HCT116 (cell line): ENCODE measurements around the gene POLA1. TPM values are rescaled to one million over a fixed set of nuclear protein-coding genes. Genes with fewer than 3 reads are reported as not detected.

Source experiments
- ATAC-seq: fragments of 200-7000 bp; cut with Tn5 transposase; 2 replicates; pipeline ENCODE4 v1.9.1; 2020; ENCODE audit warnings: mild to moderate bottlenecking, moderate library complexity
- BruUV-seq: library from RNA; stranded (reverse); fragments of 400-500 nt; replicated peaks from 2 replicates; lab custom pipeline; 2021; lab: Mats Ljungman, UMichigan
- CTCF ChIA-PET: fragments of 300-600 bp; sonication (Branson Sonifier 250); formaldehyde crosslinking; loops from one replicate; lab custom pipeline; 2021; ENCODE audit warnings: antibody characterized with exemption; lab: Charles Lee
- POLR2A ChIA-PET: fragments of 300-600, 350-600 bp; sonication (Branson Sonifier 250); formaldehyde crosslinking; loops from one replicate; lab custom pipeline; 2021; ENCODE audit warnings: antibody characterized with exemption; lab: Charles Lee
- RAD21 ChIA-PET, 2 experiments: fragments of 300-600 bp; sonication (Branson Sonifier 250); formaldehyde crosslinking; loops; one replicate each; lab custom pipeline; 2023; ENCODE audit warnings: low total read pairs in 2 of 2; ENCODE audit not compliant: uncharacterized antibody in 2 of 2, unreplicated experiment in 2 of 2, low non-redundant PET in 1 of 2; lab: Charles Lee
- DNase-seq: peaks from one replicate; pipeline ENCODE4 v3.0.0-alpha.2; 2010; ENCODE audit warnings: low read depth, low spot score
- H2AFZ ChIP-seq: fragments of 200-600 bp; shearing (Covaris generic), sonication (generic); 2 replicates; pipeline ENCODE4 v1.6.1; 2017; ENCODE audit warnings: low read depth, mixed run types, mixed read lengths, antibody characterized with exemption, low read length; ENCODE audit not compliant: poor library complexity, severe bottlenecking
- H3K27ac ChIP-seq: 2 replicates; pipeline ENCODE4 v1.5.1; 2012; ENCODE audit warnings: low read depth, low read length
- H3K27me3 ChIP-seq: fragments of 200-600 bp; sonication (generic); 2 replicates; pipeline ENCODE4 v1.6.1; 2016; ENCODE audit warnings: mixed run types, low read length, mixed read lengths; ENCODE audit not compliant: insufficient read depth
- H3K36me3 ChIP-seq, 2 experiments: fragments of 200-500 bp in 1 of 2; fragments of 200-600 bp in 1 of 2; sonication (Bioruptor generic) in 1 of 2; sonication (generic) in 1 of 2; 2 replicates each; pipeline versions ENCODE4 v1.5.1 to v1.6.1; 2014 to 2016; ENCODE audit warnings: low read length in 2 of 2, inconsistent platforms in 1 of 2, mixed read lengths in 1 of 2, mixed run types in 1 of 2; ENCODE audit not compliant: insufficient read depth in 2 of 2, control insufficient read depth in 1 of 2
- H3K4me1 ChIP-seq, 2 experiments: fragments of 200-600 bp in 1 of 2; sonication (generic) in 1 of 2; 2 replicates each; pipeline versions ENCODE4 v1.5.1 to v1.6.1; 2012 to 2017; ENCODE audit warnings: low read length in 2 of 2, inconsistent platforms in 1 of 2, mild to moderate bottlenecking in 1 of 2, mixed read lengths in 1 of 2, mixed run types in 1 of 2, moderate library complexity in 1 of 2; ENCODE audit not compliant: insufficient read depth in 2 of 2, control insufficient read depth in 1 of 2
- H3K4me2 ChIP-seq: fragments of 200-600 bp; sonication (generic); 2 replicates; pipeline ENCODE4 v1.6.1; 2017; ENCODE audit warnings: mixed run types, low read length, mixed read lengths
- H3K4me3 ChIP-seq, 2 experiments: fragments of 200-600 bp in 1 of 2; sonication (generic) in 1 of 2; replicated peaks in 1 of 2; 2 replicates each; pipeline ENCODE4 v1.5.1; 2011 to 2016; ENCODE audit warnings: low read length in 2 of 2, control low read depth in 1 of 2, low read depth in 1 of 2, mild to moderate bottlenecking in 1 of 2, mixed read lengths in 1 of 2, mixed run types in 1 of 2
- H3K79me2 ChIP-seq: fragments of 200-600 bp; sonication (generic); 2 replicates; pipeline ENCODE4 v1.6.1; 2017; ENCODE audit warnings: mild to moderate bottlenecking, mixed run types, low read length, moderate library complexity, mixed read lengths; ENCODE audit not compliant: insufficient read depth
- H3K9ac ChIP-seq: fragments of 200-600 bp; sonication (generic); 2 replicates; pipeline ENCODE4 v1.6.1; 2016; ENCODE audit warnings: low read length, mixed read lengths
- H3K9me2 ChIP-seq: fragments of 200-600 bp; sonication (generic), shearing (Covaris generic); 2 replicates; pipeline ENCODE4 v1.6.1; 2017; ENCODE audit warnings: mixed run types, mild to moderate bottlenecking, moderate library complexity; ENCODE audit not compliant: insufficient read depth
- H3K9me3 ChIP-seq, 2 experiments: fragments of 200-500 bp in 1 of 2; fragments of 200-600 bp in 1 of 2; sonication (Bioruptor generic) in 1 of 2; sonication (generic) in 1 of 2; 2 replicates each; pipeline ENCODE4 v1.6.1; 2014 to 2017; ENCODE audit warnings: low read length in 2 of 2, mixed read lengths in 2 of 2, inconsistent platforms in 1 of 2, low read depth in 1 of 2, mild to moderate bottlenecking in 1 of 2, mixed run types in 1 of 2, moderate library complexity in 1 of 2; ENCODE audit not compliant: control insufficient read depth in 1 of 2, insufficient read depth in 1 of 2
- H4K20me1 ChIP-seq: fragments of 200-600 bp; sonication (generic), shearing (Covaris generic); 2 replicates; pipeline ENCODE4 v1.6.1; 2017; ENCODE audit warnings: mixed run types, mild to moderate bottlenecking, moderate library complexity; ENCODE audit not compliant: insufficient read depth
- ATF3 ChIP-seq: IDR thresholded peaks from 2 replicates; pipeline ENCODE4 v1.6.1; 2012
- CBX3 ChIP-seq: IDR thresholded peaks from 2 replicates; pipeline ENCODE4 v1.6.1; 2012; ENCODE audit warnings: low read depth
- JUND ChIP-seq: IDR thresholded peaks from 2 replicates; pipeline ENCODE4 v1.6.1; 2012
- POLR2AphosphoS5 ChIP-seq: IDR thresholded peaks from 2 replicates; pipeline ENCODE4 v1.6.1; 2011; ENCODE audit warnings: mild to moderate bottlenecking, low read depth, low read length, moderate library complexity
- YY1 ChIP-seq: IDR thresholded peaks from 2 replicates; pipeline ENCODE4 v1.6.1; 2011; ENCODE audit warnings: low read length, low read depth, moderate library complexity, mild to moderate bottlenecking; ENCODE audit not compliant: insufficient replicate concordance; ENCODE audit errors: extremely low read depth
- ZFX ChIP-seq: fragments of 450-650 bp; IDR thresholded peaks from 2 replicates; pipeline ENCODE4 v1.6.1; 2017
- intact Hi-C: fragments of 100-400 bp; cut with micrococcal nuclease; formaldehyde crosslinking; loops from 2 replicates; pipeline ENCODE4 v1.10.0; 2022
- total RNA-seq: library from RNA; stranded (reverse); gene quantifications from one replicate; pipeline ENCODE4 v1.2.1, GENCODE V29; 2021; ENCODE audit not compliant: unreplicated experiment
- TF ChIP-seq, protein P1 (sequence below): IDR thresholded peaks from 2 replicates; pipeline ENCODE4 v1.6.1; 2011; ENCODE audit warnings: mild to moderate bottlenecking, low read length, moderate library complexity; ENCODE audit not compliant: insufficient replicate concordance; ENCODE audit errors: extremely low read depth

POLA1 gene
- total RNA-seq, 1 experiment from 2014 or later, result 27.0 TPM

GRCh38 chrX:24877854-24878650, 184.3 kb downstream of the POLA1 start:
- H3K9ac ChIP-seq, result no peak overlapping the region

More at GRCh38 chrX:24877854-24878650, 184.3 kb downstream of the POLA1 start:
- H3K36me3 ChIP-seq, result no peaks in the 10 kb centered on the region
- intact Hi-C loops, result no loop called here
- H3K9me3 ChIP-seq, result no peaks in the 10 kb centered on the region
- DNase-seq, result no peak
- no peak overlapping the region for H3K4me3 ChIP-seq
- ChIA-PET CTCF (no interaction called here), POLR2A (no interaction called here), RAD21 (no interaction called here)
- no peak for TF ChIP-seq YY1
- TF ChIP-seq ZFX, result no peak
- no peak for TF ChIP-seq POLR2AphosphoS5
- no peak for TF ChIP-seq ATF3
- no peak for TF ChIP-seq CBX3
- TF ChIP-seq JUND, result no peak
- TF ChIP-seq, protein P1, sequence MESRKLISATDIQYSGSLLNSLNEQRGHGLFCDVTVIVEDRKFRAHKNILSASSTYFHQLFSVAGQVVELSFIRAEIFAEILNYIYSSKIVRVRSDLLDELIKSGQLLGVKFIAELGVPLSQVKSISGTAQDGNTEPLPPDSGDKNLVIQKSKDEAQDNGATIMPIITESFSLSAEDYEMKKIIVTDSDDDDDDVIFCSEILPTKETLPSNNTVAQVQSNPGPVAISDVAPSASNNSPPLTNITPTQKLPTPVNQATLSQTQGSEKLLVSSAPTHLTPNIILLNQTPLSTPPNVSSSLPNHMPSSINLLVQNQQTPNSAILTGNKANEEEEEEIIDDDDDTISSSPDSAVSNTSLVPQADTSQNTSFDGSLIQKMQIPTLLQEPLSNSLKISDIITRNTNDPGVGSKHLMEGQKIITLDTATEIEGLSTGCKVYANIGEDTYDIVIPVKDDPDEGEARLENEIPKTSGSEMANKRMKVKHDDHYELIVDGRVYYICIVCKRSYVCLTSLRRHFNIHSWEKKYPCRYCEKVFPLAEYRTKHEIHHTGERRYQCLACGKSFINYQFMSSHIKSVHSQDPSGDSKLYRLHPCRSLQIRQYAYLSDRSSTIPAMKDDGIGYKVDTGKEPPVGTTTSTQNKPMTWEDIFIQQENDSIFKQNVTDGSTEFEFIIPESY, result no peak
- H3K27me3 ChIP-seq, result no peaks in the 10 kb centered on the region
- H2AFZ ChIP-seq, result no peak overlapping the region
- ATAC-seq, result no peak
- H3K27ac ChIP-seq, result no peak overlapping the region
- no TSS peak for BruUV-seq
- no peaks in the 10 kb centered on the region for H4K20me1 ChIP-seq
- no peaks in the 10 kb centered on the region for H3K79me2 ChIP-seq
- no peaks in the 10 kb centered on the region for H3K9me2 ChIP-seq
- no peaks in the 10 kb centered on the region for H3K4me1 ChIP-seq
- no peak overlapping the region for H3K4me2 ChIP-seq
